ENCODE results near the gene CCDC87.
A peak's percentile ranks its signal among the peaks of the same experiment; 100 is the strongest.
"Not testable (repeated sequence)": the region's sequence is repeated elsewhere in the genome, so short reads cannot be mapped to it uniquely, and the experiment has no call there.

The CCDC87 gene

GRCh38 chr11:66589996-66590675 is 2.7 kb downstream of the CCDC87 start:
- Mint-ChIP-seq H3K27ac (no peak overlapping the region), H3K4me1 (peaks cover 12% of the 10 kb centered on the region), H3K4me3 (peak overlapping the region; percentile 34 to 64 (median 53)), H3K36me3 (ENCODE audit: low read depth) (no peaks in the 10 kb centered on the region), H3K27me3 (ENCODE audit: low read depth) (peaks cover 2% of the 10 kb centered on the region), H3K9me3 (peaks cover 20% of the 10 kb centered on the region)
- no peak for TF ChIP-seq CTCF (IDR thresholded peaks at IDR 0.05; ENCODE audit: unreplicated experiment in 3 of 3)

- H3K27ac Mint-ChIP-seq; H3K36me3 Mint-ChIP-seq (ENCODE audit: low read depth); H3K27me3 Mint-ChIP-seq (ENCODE audit: low read depth); H3K4me3 Mint-ChIP-seq; H3K4me1 Mint-ChIP-seq: not testable (repeated sequence)
- peaks cover 20% of the 10 kb centered on the region for H3K9me3 Mint-ChIP-seq
Measured at GRCh38 chr11:66589315-66589714, 3.5 kb downstream of the CCDC87 start.

- TF ChIP-seq CTCF (IDR thresholded peaks at IDR 0.05; ENCODE audit: unreplicated experiment in 3 of 3) = no peak
Measured at GRCh38 chr11:66586136-66586535, 6.7 kb downstream of the CCDC87 start.

GRCh38 chr11:66585447-66585846 is 7.4 kb downstream of the CCDC87 start:
- H3K4me1 Mint-ChIP-seq = peaks cover 13% of the 10 kb centered on the region
- H3K27ac Mint-ChIP-seq; H3K27me3 Mint-ChIP-seq (ENCODE audit: low read depth); H3K36me3 Mint-ChIP-seq (ENCODE audit: low read depth); H3K4me3 Mint-ChIP-seq: not testable (repeated sequence)
- H3K9me3 Mint-ChIP-seq = peaks cover 15% of the 10 kb centered on the region

More at GRCh38 chr11:66586136-66586535, 6.7 kb downstream of the CCDC87 start:
- Mint-ChIP-seq H3K27me3 (ENCODE audit: low read depth) (peaks cover 6% of the 10 kb centered on the region), H3K27ac (no peak overlapping the region), H3K9me3 (peaks cover 19% of the 10 kb centered on the region), H3K4me3 (no peak overlapping the region), H3K4me1 (peaks cover 7% of the 10 kb centered on the region), H3K36me3 (ENCODE audit: low read depth) (no peaks in the 10 kb centered on the region)

- peak overlapping the region; percentile 4 to 69 (median 55) for H3K27ac Mint-ChIP-seq
- H3K27me3 Mint-ChIP-seq (ENCODE audit: low read depth); H3K36me3 Mint-ChIP-seq (ENCODE audit: low read depth); H3K9me3 Mint-ChIP-seq: not testable (repeated sequence)
- peak overlapping the region in 1 of 3 experiments; percentile 7 for H3K4me3 Mint-ChIP-seq
- peaks cover 23% of the 10 kb centered on the region for H3K4me1 Mint-ChIP-seq
Measured at GRCh38 chr11:66582565-66583147, 10.2 kb downstream of the CCDC87 start.

- Mint-ChIP-seq H3K4me3 (no peak overlapping the region), H3K27me3 (ENCODE audit: low read depth) (peaks cover 6% of the 10 kb centered on the region), H3K27ac (peak overlapping the region in 2 of 3 experiments; percentile 24 to 65), H3K36me3 (ENCODE audit: low read depth) (no peaks in the 10 kb centered on the region), H3K9me3 (peaks cover 5% of the 10 kb centered on the region), H3K4me1 (peaks cover 23% of the 10 kb centered on the region)
- TF ChIP-seq CTCF (IDR thresholded peaks at IDR 0.05; ENCODE audit: unreplicated experiment in 3 of 3) = no peak
Measured at GRCh38 chr11:66581261-66581660, 11.6 kb downstream of the CCDC87 start.

GRCh38 chr11:66580803-66581202 is 12.1 kb downstream of the CCDC87 start:
- Mint-ChIP-seq H3K9me3 (peaks cover 2% of the 10 kb centered on the region), H3K4me3 (peak overlapping the region in 1 of 3 experiments; percentile 3), H3K36me3 (ENCODE audit: low read depth) (no peaks in the 10 kb centered on the region), H3K27ac (peak overlapping the region; percentile 24 to 65 (median 25)), H3K27me3 (ENCODE audit: low read depth) (peaks cover 6% of the 10 kb centered on the region), H3K4me1 (peaks cover 23% of the 10 kb centered on the region)
- TF ChIP-seq CTCF (IDR thresholded peaks at IDR 0.05; ENCODE audit: unreplicated experiment in 3 of 3) = no peak

All from nephron (organoid).